NCI-H2081 treated with DMSO at 0.1 percent for 48 hours (cell line): ENCODE data around the gene UCN2.

Experiments used
- DNase-seq: peaks from one replicate; lab custom pipeline; 2025; lab: John Stamatoyannopoulos, UW

UCN2 gene

GRCh38 chr3:48591436-48591835 is 27.9 kb upstream of the UCN2 start:
- no peak for DNase-seq

GRCh38 chr3:48588230-48588629 is 24.6 kb upstream of the UCN2 start:
- DNase-seq, result no peak

GRCh38 chr3:48587686-48588085 is 24.1 kb upstream of the UCN2 start:
- no peak for DNase-seq

- DNase-seq, result no peak
Observed at GRCh38 chr3:48585411-48585810, 21.8 kb upstream of the UCN2 start.

GRCh38 chr3:48584836-48585235 is 21.3 kb upstream of the UCN2 start:
- DNase-seq, result no peak

GRCh38 chr3:48581621-48582481 is 18.3 kb upstream of the UCN2 start:
- no peak for DNase-seq

- no peak for DNase-seq
Observed at GRCh38 chr3:48576647-48577046, 13.1 kb upstream of the UCN2 start.

- DNase-seq, result no peak
Observed at GRCh38 chr3:48575366-48575765, 11.8 kb upstream of the UCN2 start.

- DNase-seq, result no peak
Observed at GRCh38 chr3:48573973-48574585, 10.5 kb upstream of the UCN2 start.

- no peak for DNase-seq
Observed at GRCh38 chr3:48572517-48572916, 8.9 kb upstream of the UCN2 start.

- no peak for DNase-seq
Observed at GRCh38 chr3:48571938-48572337, 8.4 kb upstream of the UCN2 start.

GRCh38 chr3:48569808-48570450 is 6.3 kb upstream of the UCN2 start:
- DNase-seq, result no peak

GRCh38 chr3:48569400-48569799 is 5.8 kb upstream of the UCN2 start:
- DNase-seq, result no peak

GRCh38 chr3:48568476-48568875 is 4.9 kb upstream of the UCN2 start:
- no peak for DNase-seq

- no peak for DNase-seq
Observed at GRCh38 chr3:48567500-48567899, 3.9 kb upstream of the UCN2 start.

- DNase-seq, result no peak
Observed at GRCh38 chr3:48567090-48567489, 3.5 kb upstream of the UCN2 start.

- DNase-seq, result no peak
Observed at GRCh38 chr3:48566401-48566760, 2.8 kb upstream of the UCN2 start.

GRCh38 chr3:48565591-48566400 is 2.2 kb upstream of the UCN2 start:
- DNase-seq, result no peak

GRCh38 chr3:48565186-48565585 is 1.6 kb upstream of the UCN2 start:
- DNase-seq, result no peak

- DNase-seq, result no peak
Observed at GRCh38 chr3:48564667-48565066, 1.1 kb upstream of the UCN2 start.

- no peak for DNase-seq
Observed at GRCh38 chr3:48564022-48564421, 441 bp upstream of the UCN2 start.

GRCh38 chr3:48562367-48563095 is 1.1 kb downstream of the UCN2 start:
- no peak for DNase-seq
